K562 (cell line): ENCODE data around the gene CSPG5. TPM values are rescaled to one million over a fixed set of nuclear protein-coding genes. Genes with fewer than 3 reads are reported as not detected.

ENCODE experiments used
- C11orf30 ChIP-seq: fragments of 450-650 bp; IDR thresholded peaks from 2 replicates; pipeline ENCODE4 v1.6.1; 2016; ENCODE audit warnings: low read depth, mild to moderate bottlenecking
- HMG20B ChIP-seq: fragments of 250-450 bp; sonication (Bioruptor Pico); IDR thresholded peaks from 2 replicates; pipeline ENCODE4 v1.5.0; 2021; ENCODE audit warnings: mild to moderate bottlenecking
- KLF16 ChIP-seq: IDR thresholded peaks from 2 replicates; pipeline ENCODE4 v1.6.1; 2016; ENCODE audit warnings: antibody characterized with exemption
- SMARCE1 ChIP-seq: fragments of 450-650 bp; IDR thresholded peaks from 2 replicates; pipeline ENCODE4 v1.7.1; 2016; ENCODE audit warnings: mild to moderate bottlenecking
- SP1 ChIP-seq: sonication (generic); formaldehyde crosslinking; IDR thresholded peaks from 2 replicates; pipeline ENCODE4 v1.8.1; 2022; ENCODE audit warnings: mild to moderate bottlenecking, missing genetic modification reagents
- TBL1XR1 ChIP-seq, 2 experiments: IDR thresholded peaks; 2 replicates each; pipeline ENCODE4 v1.6.1; 2012; ENCODE audit warnings: improper control_type of control experiment in 2 of 2, low read length in 2 of 2, mild to moderate bottlenecking in 1 of 2
- THRAP3 ChIP-seq: fragments of 450-650 bp; IDR thresholded peaks from 2 replicates; pipeline ENCODE4 v1.6.1; 2016; ENCODE audit warnings: mild to moderate bottlenecking, inconsistent platforms, borderline replicate concordance
- ZNF133 ChIP-seq: fragments of 250-450 bp; sonication (Bioruptor Pico); IDR thresholded peaks from 2 replicates; pipeline ENCODE4 v1.4.0; 2020; ENCODE audit warnings: mild to moderate bottlenecking
- ZNF324 ChIP-seq: fragments of 250-450 bp; sonication (Bioruptor Pico); IDR thresholded peaks from 2 replicates; pipeline ENCODE4 v1.4.0; 2020; ENCODE audit warnings: mild to moderate bottlenecking
- polyA plus RNA-seq, 8 experiments: library from polyadenylated mRNA; depleted of rRNA in 4 of 8; stranded (reverse) in 5 of 8; unstranded in 3 of 8; fragments of >200 nt; fragmentation: Nextera tagmentation in 2 of 8; fragmentation: Illumina TruSeq in 1 of 8; extraction: Ambion mirVana in 2 of 8; extraction: Trizol in 1 of 8; gene quantifications; 2 replicates each; pipeline versions ENCODE4 v1.2.1 to v1.2.3, GENCODE V29; 2011 to 2014; ENCODE audit warnings: inconsistent platforms in 1 of 8, missing spikeins in 1 of 8
- total RNA-seq, 7 experiments: library from RNA; depleted of rRNA in 6 of 7; stranded (reverse); fragments of >200 nt in 6 of 7; fragmentation: Illumina TruSeq in 2 of 7; extraction: Trizol in 2 of 7; gene quantifications; 2 replicates each; pipeline versions ENCODE4 v1.2.1 to v1.2.3, GENCODE V29; 2011 to 2021; ENCODE audit warnings: low replicate concordance in 1 of 7
- TF ChIP-seq, protein P1 (sequence below): sonication (generic); formaldehyde crosslinking; IDR thresholded peaks from 2 replicates; pipeline ENCODE4 v1.8.0; 2022; ENCODE audit warnings: mild to moderate bottlenecking, missing genetic modification reagents
- TF ChIP-seq, protein P2 (sequence below): sonication (generic); formaldehyde crosslinking; IDR thresholded peaks from 2 replicates; pipeline ENCODE4 v1.9.0; 2022; ENCODE audit warnings: mild to moderate bottlenecking, missing genetic modification reagents
- TF ChIP-seq, protein P3 (sequence below): IDR thresholded peaks from 3 replicates; pipeline ENCODE4 v1.6.1; 2011; ENCODE audit warnings: borderline replicate concordance, mild to moderate bottlenecking; ENCODE audit not compliant: insufficient read length, insufficient read depth
- TF ChIP-seq, protein P4 (sequence below): fragments of 250-450 bp; sonication (Bioruptor Pico); IDR thresholded peaks from 2 replicates; pipeline ENCODE4 v1.4.0; 2020
- TF ChIP-seq, protein P5 (sequence below): fragments of 250-450 bp; sonication (Bioruptor Pico); IDR thresholded peaks from 2 replicates; pipeline ENCODE4 v1.5.0; 2020; ENCODE audit warnings: mild to moderate bottlenecking

Gene CSPG5
- total and polyA plus RNA-seq, 9 of the 15 experiments (the other 6 are each of a cell fraction or from before 2014, with no cell fraction given) = 0.06 to 3.3 (median 2.4) TPM

DNA sequence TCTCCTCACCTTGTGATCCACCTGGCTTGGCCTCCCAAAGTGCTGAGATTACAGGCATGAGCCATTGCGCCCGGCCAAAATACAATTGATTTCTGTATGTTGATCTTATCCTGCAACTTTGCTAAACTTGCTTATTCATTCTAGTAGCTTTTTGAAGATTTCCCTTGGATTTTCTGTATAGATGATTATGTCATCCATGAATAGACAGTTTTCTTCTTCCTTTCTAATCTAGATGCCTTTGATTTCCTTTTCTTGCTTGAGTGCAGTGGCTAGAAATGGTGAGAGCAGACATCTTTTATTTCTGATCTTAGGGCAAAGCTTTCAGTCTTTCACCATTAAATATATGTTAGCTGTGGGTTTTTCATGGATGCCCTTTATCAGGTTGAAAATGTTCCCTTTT, 60.7 kb downstream of the CSPG5 start (continued):
- TF ChIP-seq, protein P1, sequence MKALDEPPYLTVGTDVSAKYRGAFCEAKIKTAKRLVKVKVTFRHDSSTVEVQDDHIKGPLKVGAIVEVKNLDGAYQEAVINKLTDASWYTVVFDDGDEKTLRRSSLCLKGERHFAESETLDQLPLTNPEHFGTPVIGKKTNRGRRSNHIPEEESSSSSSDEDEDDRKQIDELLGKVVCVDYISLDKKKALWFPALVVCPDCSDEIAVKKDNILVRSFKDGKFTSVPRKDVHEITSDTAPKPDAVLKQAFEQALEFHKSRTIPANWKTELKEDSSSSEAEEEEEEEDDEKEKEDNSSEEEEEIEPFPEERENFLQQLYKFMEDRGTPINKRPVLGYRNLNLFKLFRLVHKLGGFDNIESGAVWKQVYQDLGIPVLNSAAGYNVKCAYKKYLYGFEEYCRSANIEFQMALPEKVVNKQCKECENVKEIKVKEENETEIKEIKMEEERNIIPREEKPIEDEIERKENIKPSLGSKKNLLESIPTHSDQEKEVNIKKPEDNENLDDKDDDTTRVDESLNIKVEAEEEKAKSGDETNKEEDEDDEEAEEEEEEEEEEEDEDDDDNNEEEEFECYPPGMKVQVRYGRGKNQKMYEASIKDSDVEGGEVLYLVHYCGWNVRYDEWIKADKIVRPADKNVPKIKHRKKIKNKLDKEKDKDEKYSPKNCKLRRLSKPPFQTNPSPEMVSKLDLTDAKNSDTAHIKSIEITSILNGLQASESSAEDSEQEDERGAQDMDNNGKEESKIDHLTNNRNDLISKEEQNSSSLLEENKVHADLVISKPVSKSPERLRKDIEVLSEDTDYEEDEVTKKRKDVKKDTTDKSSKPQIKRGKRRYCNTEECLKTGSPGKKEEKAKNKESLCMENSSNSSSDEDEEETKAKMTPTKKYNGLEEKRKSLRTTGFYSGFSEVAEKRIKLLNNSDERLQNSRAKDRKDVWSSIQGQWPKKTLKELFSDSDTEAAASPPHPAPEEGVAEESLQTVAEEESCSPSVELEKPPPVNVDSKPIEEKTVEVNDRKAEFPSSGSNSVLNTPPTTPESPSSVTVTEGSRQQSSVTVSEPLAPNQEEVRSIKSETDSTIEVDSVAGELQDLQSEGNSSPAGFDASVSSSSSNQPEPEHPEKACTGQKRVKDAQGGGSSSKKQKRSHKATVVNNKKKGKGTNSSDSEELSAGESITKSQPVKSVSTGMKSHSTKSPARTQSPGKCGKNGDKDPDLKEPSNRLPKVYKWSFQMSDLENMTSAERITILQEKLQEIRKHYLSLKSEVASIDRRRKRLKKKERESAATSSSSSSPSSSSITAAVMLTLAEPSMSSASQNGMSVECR (CRISPR knock-in tag) = no peak
- TF ChIP-seq C11orf30 (peak; percentile 79), ZNF133 (CRISPR knock-in tag) (no peak), TBL1XR1 (IDR thresholded peaks at IDR 0.05; ENCODE audit: low read length in 2 of 2) (peak in 1 of 2 experiments; percentile 20; a peak in 1 of 4 replicates), HMG20B (no peak), KLF16 (no peak), ZNF324 (CRISPR knock-in tag) (no peak), THRAP3 (no peak), SMARCE1 (peak; percentile 34; the same call in 1 of the 2 replicates), SP1 (no peak)
- TF ChIP-seq, protein P2, sequence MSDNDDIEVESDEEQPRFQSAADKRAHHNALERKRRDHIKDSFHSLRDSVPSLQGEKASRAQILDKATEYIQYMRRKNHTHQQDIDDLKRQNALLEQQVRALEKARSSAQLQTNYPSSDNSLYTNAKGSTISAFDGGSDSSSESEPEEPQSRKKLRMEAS (CRISPR knock-in tag) = no peak
- TF ChIP-seq, protein P3, sequence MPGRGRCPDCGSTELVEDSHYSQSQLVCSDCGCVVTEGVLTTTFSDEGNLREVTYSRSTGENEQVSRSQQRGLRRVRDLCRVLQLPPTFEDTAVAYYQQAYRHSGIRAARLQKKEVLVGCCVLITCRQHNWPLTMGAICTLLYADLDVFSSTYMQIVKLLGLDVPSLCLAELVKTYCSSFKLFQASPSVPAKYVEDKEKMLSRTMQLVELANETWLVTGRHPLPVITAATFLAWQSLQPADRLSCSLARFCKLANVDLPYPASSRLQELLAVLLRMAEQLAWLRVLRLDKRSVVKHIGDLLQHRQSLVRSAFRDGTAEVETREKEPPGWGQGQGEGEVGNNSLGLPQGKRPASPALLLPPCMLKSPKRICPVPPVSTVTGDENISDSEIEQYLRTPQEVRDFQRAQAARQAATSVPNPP = no peak
- TF ChIP-seq, protein P4, sequence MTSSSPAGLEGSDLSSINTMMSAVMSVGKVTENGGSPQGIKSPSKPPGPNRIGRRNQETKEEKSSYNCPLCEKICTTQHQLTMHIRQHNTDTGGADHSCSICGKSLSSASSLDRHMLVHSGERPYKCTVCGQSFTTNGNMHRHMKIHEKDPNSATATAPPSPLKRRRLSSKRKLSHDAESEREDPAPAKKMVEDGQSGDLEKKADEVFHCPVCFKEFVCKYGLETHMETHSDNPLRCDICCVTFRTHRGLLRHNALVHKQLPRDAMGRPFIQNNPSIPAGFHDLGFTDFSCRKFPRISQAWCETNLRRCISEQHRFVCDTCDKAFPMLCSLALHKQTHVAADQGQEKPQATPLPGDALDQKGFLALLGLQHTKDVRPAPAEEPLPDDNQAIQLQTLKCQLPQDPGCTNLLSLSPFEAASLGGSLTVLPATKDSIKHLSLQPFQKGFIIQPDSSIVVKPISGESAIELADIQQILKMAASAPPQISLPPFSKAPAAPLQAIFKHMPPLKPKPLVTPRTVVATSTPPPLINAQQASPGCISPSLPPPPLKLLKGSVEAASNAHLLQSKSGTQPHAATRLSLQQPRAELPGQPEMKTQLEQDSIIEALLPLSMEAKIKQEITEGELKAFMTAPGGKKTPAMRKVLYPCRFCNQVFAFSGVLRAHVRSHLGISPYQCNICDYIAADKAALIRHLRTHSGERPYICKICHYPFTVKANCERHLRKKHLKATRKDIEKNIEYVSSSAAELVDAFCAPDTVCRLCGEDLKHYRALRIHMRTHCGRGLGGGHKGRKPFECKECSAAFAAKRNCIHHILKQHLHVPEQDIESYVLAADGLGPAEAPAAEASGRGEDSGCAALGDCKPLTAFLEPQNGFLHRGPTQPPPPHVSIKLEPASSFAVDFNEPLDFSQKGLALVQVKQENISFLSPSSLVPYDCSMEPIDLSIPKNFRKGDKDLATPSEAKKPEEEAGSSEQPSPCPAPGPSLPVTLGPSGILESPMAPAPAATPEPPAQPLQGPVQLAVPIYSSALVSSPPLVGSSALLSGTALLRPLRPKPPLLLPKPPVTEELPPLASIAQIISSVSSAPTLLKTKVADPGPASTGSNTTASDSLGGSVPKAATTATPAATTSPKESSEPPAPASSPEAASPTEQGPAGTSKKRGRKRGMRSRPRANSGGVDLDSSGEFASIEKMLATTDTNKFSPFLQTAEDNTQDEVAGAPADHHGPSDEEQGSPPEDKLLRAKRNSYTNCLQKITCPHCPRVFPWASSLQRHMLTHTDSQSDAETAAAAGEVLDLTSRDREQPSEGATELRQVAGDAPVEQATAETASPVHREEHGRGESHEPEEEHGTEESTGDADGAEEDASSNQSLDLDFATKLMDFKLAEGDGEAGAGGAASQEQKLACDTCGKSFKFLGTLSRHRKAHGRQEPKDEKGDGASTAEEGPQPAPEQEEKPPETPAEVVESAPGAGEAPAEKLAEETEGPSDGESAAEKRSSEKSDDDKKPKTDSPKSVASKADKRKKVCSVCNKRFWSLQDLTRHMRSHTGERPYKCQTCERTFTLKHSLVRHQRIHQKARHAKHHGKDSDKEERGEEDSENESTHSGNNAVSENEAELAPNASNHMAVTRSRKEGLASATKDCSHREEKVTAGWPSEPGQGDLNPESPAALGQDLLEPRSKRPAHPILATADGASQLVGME (CRISPR knock-in tag) = no peak
- TF ChIP-seq, protein P5, sequence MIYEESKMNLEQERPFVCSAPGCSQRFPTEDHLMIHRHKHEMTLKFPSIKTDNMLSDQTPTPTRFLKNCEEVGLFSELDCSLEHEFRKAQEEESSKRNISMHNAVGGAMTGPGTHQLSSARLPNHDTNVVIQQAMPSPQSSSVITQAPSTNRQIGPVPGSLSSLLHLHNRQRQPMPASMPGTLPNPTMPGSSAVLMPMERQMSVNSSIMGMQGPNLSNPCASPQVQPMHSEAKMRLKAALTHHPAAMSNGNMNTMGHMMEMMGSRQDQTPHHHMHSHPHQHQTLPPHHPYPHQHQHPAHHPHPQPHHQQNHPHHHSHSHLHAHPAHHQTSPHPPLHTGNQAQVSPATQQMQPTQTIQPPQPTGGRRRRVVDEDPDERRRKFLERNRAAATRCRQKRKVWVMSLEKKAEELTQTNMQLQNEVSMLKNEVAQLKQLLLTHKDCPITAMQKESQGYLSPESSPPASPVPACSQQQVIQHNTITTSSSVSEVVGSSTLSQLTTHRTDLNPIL = no peak
